ENCODE data around the gene VIM.

Gene VIM

DNA sequence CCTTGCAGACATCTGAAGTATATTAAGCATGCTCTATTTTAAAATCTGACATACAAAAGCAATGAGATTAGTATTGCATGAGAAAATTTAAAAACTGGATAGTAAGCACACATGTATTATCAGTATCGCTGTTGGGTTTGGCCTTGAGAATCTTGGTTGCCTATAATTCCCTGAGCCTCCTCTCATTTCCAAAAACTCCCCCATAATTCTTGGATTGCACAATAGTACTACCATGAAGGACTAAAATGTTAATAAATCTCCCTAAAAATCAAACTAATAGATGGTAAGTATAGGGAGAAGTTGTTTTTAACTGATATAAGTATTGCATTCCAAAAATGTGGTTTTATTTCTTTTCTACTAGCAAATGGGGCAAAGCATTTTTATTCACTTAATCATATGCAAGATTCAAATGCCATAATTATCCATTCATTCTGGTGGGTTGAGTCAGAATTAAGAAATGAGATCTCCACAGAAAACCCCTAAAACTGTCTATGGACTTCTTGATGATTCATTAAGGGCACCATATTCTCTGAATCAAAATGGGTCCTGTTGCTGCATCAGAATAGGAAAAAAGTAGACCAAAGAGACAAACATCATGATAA lies 10.3 kb upstream of the VIM start:
- no peak overlapping the region for H2AFZ ChIP-seq (ENCODE audit: low read depth, low read length)
- H3K36me3 ChIP-seq (replicated peaks; ENCODE audit: low read depth, low read length): no peaks in the 10 kb centered on the region
- H3K27me3 ChIP-seq (ENCODE audit: low read depth, low read length): no peaks in the 10 kb centered on the region
- H3K9ac ChIP-seq (ENCODE audit: low read length): no peak overlapping the region
- H4K20me1 ChIP-seq (ENCODE audit: insufficient read depth, low read length): no peaks in the 10 kb centered on the region
- no peaks in the 10 kb centered on the region for H3K79me2 ChIP-seq (ENCODE audit: low read length)
- no peaks in the 10 kb centered on the region for H3K9me3 ChIP-seq (ENCODE audit: insufficient read depth, low read length)
- no peak overlapping the region for H3K4me2 ChIP-seq (ENCODE audit: low read length)
- peaks cover 25% of the 10 kb centered on the region for H3K4me1 ChIP-seq (ENCODE audit: low read length)
- no peak for TF ChIP-seq EZH2phosphoT487 (IDR thresholded peaks at IDR 0.05; ENCODE audit: low read depth)
- TF ChIP-seq, protein P1, sequence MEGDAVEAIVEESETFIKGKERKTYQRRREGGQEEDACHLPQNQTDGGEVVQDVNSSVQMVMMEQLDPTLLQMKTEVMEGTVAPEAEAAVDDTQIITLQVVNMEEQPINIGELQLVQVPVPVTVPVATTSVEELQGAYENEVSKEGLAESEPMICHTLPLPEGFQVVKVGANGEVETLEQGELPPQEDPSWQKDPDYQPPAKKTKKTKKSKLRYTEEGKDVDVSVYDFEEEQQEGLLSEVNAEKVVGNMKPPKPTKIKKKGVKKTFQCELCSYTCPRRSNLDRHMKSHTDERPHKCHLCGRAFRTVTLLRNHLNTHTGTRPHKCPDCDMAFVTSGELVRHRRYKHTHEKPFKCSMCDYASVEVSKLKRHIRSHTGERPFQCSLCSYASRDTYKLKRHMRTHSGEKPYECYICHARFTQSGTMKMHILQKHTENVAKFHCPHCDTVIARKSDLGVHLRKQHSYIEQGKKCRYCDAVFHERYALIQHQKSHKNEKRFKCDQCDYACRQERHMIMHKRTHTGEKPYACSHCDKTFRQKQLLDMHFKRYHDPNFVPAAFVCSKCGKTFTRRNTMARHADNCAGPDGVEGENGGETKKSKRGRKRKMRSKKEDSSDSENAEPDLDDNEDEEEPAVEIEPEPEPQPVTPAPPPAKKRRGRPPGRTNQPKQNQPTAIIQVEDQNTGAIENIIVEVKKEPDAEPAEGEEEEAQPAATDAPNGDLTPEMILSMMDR (IDR thresholded peaks at IDR 0.05; ENCODE audit: low read depth, low read length): no peak
- no peak overlapping the region for H3K4me3 ChIP-seq (ENCODE audit: low read length)
- H3K27ac ChIP-seq (ENCODE audit: low read length): no peak overlapping the region

- Histone ChIP-seq H4K20me1 (ENCODE audit: insufficient read depth, low read length) (no peaks in the 10 kb centered on the region), H2AFZ (ENCODE audit: low read depth, low read length) (no peak overlapping the region), H3K4me2 (ENCODE audit: low read length) (no peak overlapping the region), H3K27ac (ENCODE audit: low read length) (no peak overlapping the region), H3K9me3 (ENCODE audit: insufficient read depth, low read length) (no peaks in the 10 kb centered on the region), H3K4me1 (ENCODE audit: low read length) (peaks cover 25% of the 10 kb centered on the region), H3K9ac (ENCODE audit: low read length) (no peak overlapping the region), H3K27me3 (ENCODE audit: low read depth, low read length) (no peaks in the 10 kb centered on the region), H3K4me3 (ENCODE audit: low read length) (no peak overlapping the region), H3K79me2 (ENCODE audit: low read length) (no peaks in the 10 kb centered on the region), H3K36me3 (replicated peaks; ENCODE audit: low read depth, low read length) (no peaks in the 10 kb centered on the region)
- TF ChIP-seq EZH2phosphoT487 (IDR thresholded peaks at IDR 0.05; ENCODE audit: low read depth): no peak
- TF ChIP-seq, protein P1 (IDR thresholded peaks at IDR 0.05; ENCODE audit: low read depth, low read length): no peak
These were observed 9.0 kb upstream of the VIM start for GRCh38 chr10:17219024-17219423.

GRCh38 chr10:17220652-17221100 lies 7.4 kb upstream of the VIM start:
- Histone ChIP-seq H3K36me3 (replicated peaks; ENCODE audit: low read depth, low read length) (no peaks in the 10 kb centered on the region), H3K4me1 (ENCODE audit: low read length) (peaks cover 19% of the 10 kb centered on the region), H2AFZ (ENCODE audit: low read depth, low read length) (no peak overlapping the region)

GRCh38 chr10:17222329-17222728 lies 5.7 kb upstream of the VIM start:
- H3K79me2 ChIP-seq (ENCODE audit: low read length): peaks cover 8% of the 10 kb centered on the region; the same call in 1 of the 2 replicates
- H3K27ac ChIP-seq (ENCODE audit: low read length): no peak overlapping the region
- no peak for TF ChIP-seq EZH2phosphoT487 (IDR thresholded peaks at IDR 0.05; ENCODE audit: low read depth)
- TF ChIP-seq, protein P1 (IDR thresholded peaks at IDR 0.05; ENCODE audit: low read depth, low read length): no peak
- no peak overlapping the region for H2AFZ ChIP-seq (ENCODE audit: low read depth, low read length)
- no peaks in the 10 kb centered on the region for H3K27me3 ChIP-seq (ENCODE audit: low read depth, low read length)
- H3K9ac ChIP-seq (ENCODE audit: low read length): no peak overlapping the region
- H3K4me2 ChIP-seq (ENCODE audit: low read length): no peak overlapping the region
- no peaks in the 10 kb centered on the region for H3K9me3 ChIP-seq (ENCODE audit: insufficient read depth, low read length)
- no peaks in the 10 kb centered on the region for H3K36me3 ChIP-seq (replicated peaks; ENCODE audit: low read depth, low read length)
- no peaks in the 10 kb centered on the region for H4K20me1 ChIP-seq (ENCODE audit: insufficient read depth, low read length)
- no peak overlapping the region for H3K4me3 ChIP-seq (ENCODE audit: low read length)
- peaks cover 20% of the 10 kb centered on the region for H3K4me1 ChIP-seq (ENCODE audit: low read length)

More at GRCh38 chr10:17220652-17221100, 7.4 kb upstream of the VIM start:
- no peaks in the 10 kb centered on the region for H4K20me1 ChIP-seq (ENCODE audit: insufficient read depth, low read length)
- H3K4me3 ChIP-seq (ENCODE audit: low read length): no peak overlapping the region
- H3K9me3 ChIP-seq (ENCODE audit: insufficient read depth, low read length): no peaks in the 10 kb centered on the region
- no peaks in the 10 kb centered on the region for H3K79me2 ChIP-seq (ENCODE audit: low read length)
- no peak overlapping the region for H3K4me2 ChIP-seq (ENCODE audit: low read length)
- H3K9ac ChIP-seq (ENCODE audit: low read length): no peak overlapping the region
- TF ChIP-seq EZH2phosphoT487 (IDR thresholded peaks at IDR 0.05; ENCODE audit: low read depth): no peak
- TF ChIP-seq, protein P1 (IDR thresholded peaks at IDR 0.05; ENCODE audit: low read depth, low read length): no peak
- no peak overlapping the region for H3K27ac ChIP-seq (ENCODE audit: low read length)
- H3K27me3 ChIP-seq (ENCODE audit: low read depth, low read length): no peaks in the 10 kb centered on the region
